GM12874 (cell line): ENCODE measurements around the gene TMPRSS3.

Experiments used
- CTCF ChIP-seq: IDR thresholded peaks from 2 replicates; pipeline ENCODE4 v1.5.1; 2011; ENCODE audit warnings: low read depth, mild to moderate bottlenecking, control low read depth, low read length, moderate library complexity; ENCODE audit not compliant: insufficient read depth

The TMPRSS3 gene

GRCh38 chr21:42426876-42427480 is 31.1 kb upstream of the TMPRSS3 start:
- TF ChIP-seq CTCF: no peak

GRCh38 chr21:42426424-42426823 is 30.6 kb upstream of the TMPRSS3 start:
- TF ChIP-seq CTCF: no peak

GRCh38 chr21:42425591-42425990 is 29.7 kb upstream of the TMPRSS3 start:
- no peak for TF ChIP-seq CTCF

- no peak for TF ChIP-seq CTCF
Observed at GRCh38 chr21:42424914-42425541, 29.2 kb upstream of the TMPRSS3 start.

GRCh38 chr21:42423685-42424084 is 27.8 kb upstream of the TMPRSS3 start:
- TF ChIP-seq CTCF: no peak

- no peak for TF ChIP-seq CTCF
Observed at GRCh38 chr21:42423197-42423675, 27.4 kb upstream of the TMPRSS3 start.

GRCh38 chr21:42421018-42421793 is 25.4 kb upstream of the TMPRSS3 start:
- TF ChIP-seq CTCF: no peak
